HepG2 (cell line): ENCODE data around the gene MEA1. TPM values are rescaled to one million over a fixed set of nuclear protein-coding genes. Genes with fewer than 3 reads are reported as not detected.

Source experiments
- BRD4 ChIP-seq: sonication (generic); formaldehyde crosslinking; IDR thresholded peaks from 2 replicates; pipeline ENCODE4 v1.4.0; 2020; ENCODE audit warnings: missing genetic modification reagents
- CREB1 ChIP-seq, 2 experiments: fragments of 450-650 bp in 1 of 2; IDR thresholded peaks; 2 replicates each; pipeline ENCODE4 v1.6.1; 2016 to 2017; ENCODE audit warnings: control low read depth in 1 of 2, mild to moderate bottlenecking in 1 of 2, missing compliant biosample characterization in 1 of 2, missing genetic modification characterization in 1 of 2
- GPN1 ChIP-seq: sonication (generic); formaldehyde crosslinking; IDR thresholded peaks from 2 replicates; pipeline ENCODE4 v1.5.1; 2020; ENCODE audit warnings: missing genetic modification reagents, borderline replicate concordance
- HNF4A ChIP-seq: sonication (generic); formaldehyde crosslinking; IDR thresholded peaks from 2 replicates; pipeline ENCODE4 v1.4.0; 2020; ENCODE audit warnings: missing genetic modification reagents
- HOXA5 ChIP-seq: sonication (generic); formaldehyde crosslinking; IDR thresholded peaks from 2 replicates; pipeline ENCODE4 v1.4.0; 2020; ENCODE audit warnings: missing genetic modification reagents
- IRF2 ChIP-seq: IDR thresholded peaks from 2 replicates; pipeline ENCODE4 v1.6.1; 2018; ENCODE audit warnings: missing genetic modification reagents, missing compliant biosample characterization
- NFYC ChIP-seq: IDR thresholded peaks from 2 replicates; pipeline ENCODE4 v1.6.1; 2016; ENCODE audit warnings: missing genetic modification reagents, missing compliant biosample characterization
- NKX3-1 ChIP-seq: sonication (generic); formaldehyde crosslinking; IDR thresholded peaks from 2 replicates; pipeline ENCODE4 v1.5.0; 2020; ENCODE audit warnings: missing genetic modification reagents
- NR1H2 ChIP-seq: sonication (generic); formaldehyde crosslinking; IDR thresholded peaks from 2 replicates; pipeline ENCODE4 v1.8.1; 2022; ENCODE audit warnings: low read depth, missing genetic modification reagents, borderline replicate concordance
- RBM22 ChIP-seq: fragments of 200-400 bp; formaldehyde crosslinking; optimal IDR thresholded peaks from 2 replicates; pipeline ENCODE3; 2017; ENCODE audit warnings: mild to moderate bottlenecking, low read length, moderate library complexity
- RFX3 ChIP-seq: IDR thresholded peaks from 2 replicates; pipeline ENCODE4 v1.6.1; 2016; ENCODE audit warnings: missing biosample characterization, missing genetic modification reagents
- RXRA ChIP-seq: sonication (generic); formaldehyde crosslinking; IDR thresholded peaks from 2 replicates; pipeline ENCODE4 v1.5.1; 2020; ENCODE audit warnings: missing genetic modification reagents
- SCMH1 ChIP-seq: sonication (generic); formaldehyde crosslinking; IDR thresholded peaks from 2 replicates; pipeline ENCODE4 v1.9.0; 2021; ENCODE audit warnings: missing genetic modification reagents, mild to moderate bottlenecking, borderline replicate concordance
- SMARCE1 ChIP-seq: fragments of 450-650 bp; IDR thresholded peaks from 2 replicates; pipeline ENCODE4 v1.6.1; 2017; ENCODE audit warnings: borderline replicate concordance
- TARDBP ChIP-seq: sonication (generic); formaldehyde crosslinking; IDR thresholded peaks from 2 replicates; pipeline ENCODE4 v1.8.0; 2022; ENCODE audit warnings: mild to moderate bottlenecking, missing genetic modification reagents
- TBL1XR1 ChIP-seq: fragments of 150-350 bp; IDR thresholded peaks from 2 replicates; pipeline ENCODE4 v1.6.1; 2014; ENCODE audit warnings: borderline replicate concordance, low read length; ENCODE audit not compliant: partially characterized antibody
- TFAP4 ChIP-seq: sonication (generic); IDR thresholded peaks from 2 replicates; pipeline ENCODE4 v1.6.1; 2016; ENCODE audit warnings: low read depth, borderline replicate concordance
- ZNF33A ChIP-seq: sonication (generic); formaldehyde crosslinking; IDR thresholded peaks from 2 replicates; pipeline ENCODE4 v1.5.1; 2020; ENCODE audit warnings: missing genetic modification reagents, mild to moderate bottlenecking, moderate library complexity, borderline replicate concordance
- ZNF350 ChIP-seq: sonication (generic); formaldehyde crosslinking; IDR thresholded peaks from 2 replicates; pipeline ENCODE4 v1.4.0; 2020; ENCODE audit warnings: mild to moderate bottlenecking, low read depth, missing genetic modification reagents, borderline replicate concordance
- ZNF446 ChIP-seq: sonication (generic); formaldehyde crosslinking; IDR thresholded peaks from 2 replicates; pipeline ENCODE4 v1.5.0; 2020; ENCODE audit warnings: mild to moderate bottlenecking, missing genetic modification reagents
- ZNF678 ChIP-seq: sonication (generic); formaldehyde crosslinking; IDR thresholded peaks from 2 replicates; pipeline ENCODE4 v1.4.0; 2020; ENCODE audit warnings: mild to moderate bottlenecking, missing genetic modification reagents
- ZNF710 ChIP-seq: sonication (generic); formaldehyde crosslinking; IDR thresholded peaks from 2 replicates; pipeline ENCODE4 v1.5.0; 2020; ENCODE audit warnings: mild to moderate bottlenecking, missing genetic modification reagents, borderline replicate concordance
- ZNF773 ChIP-seq: sonication (generic); formaldehyde crosslinking; IDR thresholded peaks from 2 replicates; pipeline ENCODE4 v1.4.0; 2020; ENCODE audit warnings: missing genetic modification reagents, borderline replicate concordance
- ZNF878 ChIP-seq: sonication (generic); formaldehyde crosslinking; IDR thresholded peaks from 2 replicates; pipeline ENCODE4 v1.8.1; 2023; ENCODE audit warnings: mild to moderate bottlenecking, missing genetic modification reagents, moderate library complexity
- polyA plus RNA-seq, 8 experiments: library from polyadenylated mRNA; depleted of rRNA in 3 of 8; stranded (reverse) in 7 of 8; unstranded in 1 of 8; fragments of >200 nt; fragmentation: Illumina TruSeq in 4 of 8; extraction: Trizol in 4 of 8; gene quantifications; 2 replicates each; pipeline versions ENCODE4 v1.2.1 to v1.2.3, GENCODE V29; 2011 to 2016; ENCODE audit warnings: low read depth in 4 of 8, missing spikeins in 1 of 8, mixed read lengths in 1 of 8; ENCODE audit not compliant: insufficient read depth in 1 of 8
- total RNA-seq, 5 experiments: library from RNA; depleted of rRNA; stranded (reverse); fragments of >200 nt; fragmentation: Illumina TruSeq; extraction: Trizol; gene quantifications; 2 replicates each; pipeline ENCODE4 v1.2.3, GENCODE V29; 2016; ENCODE audit warnings: low read depth in 1 of 5
- TF ChIP-seq, protein P1 (sequence below): sonication (generic); formaldehyde crosslinking; IDR thresholded peaks from 2 replicates; pipeline ENCODE4 v1.4.0; 2020; ENCODE audit warnings: missing genetic modification reagents

Gene MEA1
- total and polyA plus RNA-seq, 2 of the 13 experiments (the other 11 are each of a cell fraction or from before 2014, with no cell fraction given) = 75.6 to 86.2 TPM

GRCh38 chr6:43021270-43022047, 7.7 kb upstream of the MEA1 start, which contains the start of gene RRP36 (continued):
- TF ChIP-seq ZNF33A (CRISPR knock-in tag) (no peak), HOXA5 (CRISPR knock-in tag) (no peak; the same call in 1 of the 2 replicates), ZNF350 (CRISPR knock-in tag) (no peak), NFYC (peak; percentile 32; the same call in 1 of the 2 replicates), NR1H2 (CRISPR knock-in tag) (no peak), NKX3-1 (CRISPR knock-in tag) (peak; percentile 75; the same call in 1 of the 2 replicates), CREB1 (IDR thresholded peaks at IDR 0.05) (peak; percentile 31; the same call in 1 of the 2 replicates), CREB1 (CRISPR knock-in tag; IDR thresholded peaks at IDR 0.05) (peak; percentile 63), TBL1XR1 (no peak), ZNF878 (peak; percentile 44; the same call in 1 of the 2 replicates), IRF2 (CRISPR knock-in tag) (peak; percentile 27; the same call in 1 of the 2 replicates), ZNF446 (CRISPR knock-in tag) (no peak), GPN1 (no peak), ZNF678 (CRISPR knock-in tag) (peak; percentile 54; the same call in 1 of the 2 replicates), HNF4A (peak; percentile 24; the same call in 1 of the 2 replicates), ZNF710 (0 out of 2 replicates have a peak, but pooled peaks have one; percentile 39), ZNF773 (peak; percentile 45; the same call in 1 of the 2 replicates), BRD4 (CRISPR knock-in tag) (peak; percentile 89), RBM22 (peak; percentile 78), SCMH1 (CRISPR knock-in tag) (no peak), RFX3 (CRISPR knock-in tag) (no peak), TARDBP (no peak; the same call in 1 of the 2 replicates), RXRA (CRISPR knock-in tag) (no peak; the same call in 1 of the 2 replicates), TFAP4 (peak; percentile 88; the same call in 1 of the 2 replicates), SMARCE1 (no peak)
- TF ChIP-seq, protein P1, sequence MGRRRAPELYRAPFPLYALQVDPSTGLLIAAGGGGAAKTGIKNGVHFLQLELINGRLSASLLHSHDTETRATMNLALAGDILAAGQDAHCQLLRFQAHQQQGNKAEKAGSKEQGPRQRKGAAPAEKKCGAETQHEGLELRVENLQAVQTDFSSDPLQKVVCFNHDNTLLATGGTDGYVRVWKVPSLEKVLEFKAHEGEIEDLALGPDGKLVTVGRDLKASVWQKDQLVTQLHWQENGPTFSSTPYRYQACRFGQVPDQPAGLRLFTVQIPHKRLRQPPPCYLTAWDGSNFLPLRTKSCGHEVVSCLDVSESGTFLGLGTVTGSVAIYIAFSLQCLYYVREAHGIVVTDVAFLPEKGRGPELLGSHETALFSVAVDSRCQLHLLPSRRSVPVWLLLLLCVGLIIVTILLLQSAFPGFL (CRISPR knock-in tag) = no peak
